Hematopoietic multipotent progenitor cell (in vitro differentiated cells): Measurements from ENCODE around the gene TRMT11. TPM values are rescaled to one million over a fixed set of nuclear protein-coding genes. Genes with fewer than 3 reads are reported as not detected.
"Not testable (repeated sequence)": the region's sequence is repeated elsewhere in the genome, so short reads cannot be mapped to it uniquely, and the experiment has no call there.

ENCODE experiments used
- DNase-seq, 3 donors: peaks; one replicate each; pipeline ENCODE4 v3.0.0-alpha.2; 2011 to 2015; ENCODE audit warnings: low read depth in 2 of 3, low spot score in 2 of 3
- total RNA-seq: library from RNA; depleted of rRNA; stranded (reverse); fragments of >200 nt; gene quantifications from one replicate; pipeline ENCODE4 v1.2.3, GENCODE V29; 2012

Gene TRMT11
- total RNA-seq, 1 donor = 12.1 TPM

DNA sequence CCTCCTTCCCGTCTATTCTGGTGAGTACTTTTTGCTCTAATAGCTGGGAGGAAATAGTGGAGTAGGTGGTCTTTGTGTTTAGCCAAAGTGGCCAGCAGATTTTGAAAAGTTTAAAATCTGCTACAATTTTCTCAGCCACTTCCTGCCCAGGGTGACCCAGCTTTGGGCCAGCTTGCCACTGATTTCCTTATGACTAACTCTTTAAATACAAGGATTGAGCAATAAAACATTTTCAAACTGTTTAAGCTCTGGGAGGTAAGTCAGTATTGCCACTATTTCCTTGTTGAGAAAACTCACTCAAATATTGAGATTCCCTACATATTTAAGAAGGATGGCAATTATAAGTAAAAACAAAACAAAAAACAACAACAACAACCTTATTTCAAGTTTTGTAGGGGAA is 54.5 kb downstream of the TRMT11 start:
- peak in 1 of 3 donors; percentile 4 for DNase-seq

DNA sequence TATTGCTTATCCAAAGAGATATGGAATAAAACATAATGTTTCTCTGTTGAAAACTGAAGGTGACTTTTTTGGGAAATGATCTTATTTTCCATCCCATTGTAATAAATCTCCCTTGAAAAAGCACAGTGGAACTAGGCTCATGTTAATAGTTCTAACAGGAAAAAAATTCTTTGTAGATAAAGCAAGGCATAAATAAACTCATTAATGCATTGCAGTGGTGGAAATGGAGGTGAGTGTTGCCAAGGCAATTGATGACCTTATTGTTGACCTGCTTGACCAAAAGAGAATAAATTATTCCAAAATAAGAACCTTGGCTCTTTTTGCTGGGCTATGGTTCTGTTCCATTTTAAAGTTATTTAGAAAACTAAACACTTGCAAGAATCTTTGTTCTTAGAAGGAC is 55.2 kb downstream of the TRMT11 start:
- no peak for DNase-seq

DNA sequence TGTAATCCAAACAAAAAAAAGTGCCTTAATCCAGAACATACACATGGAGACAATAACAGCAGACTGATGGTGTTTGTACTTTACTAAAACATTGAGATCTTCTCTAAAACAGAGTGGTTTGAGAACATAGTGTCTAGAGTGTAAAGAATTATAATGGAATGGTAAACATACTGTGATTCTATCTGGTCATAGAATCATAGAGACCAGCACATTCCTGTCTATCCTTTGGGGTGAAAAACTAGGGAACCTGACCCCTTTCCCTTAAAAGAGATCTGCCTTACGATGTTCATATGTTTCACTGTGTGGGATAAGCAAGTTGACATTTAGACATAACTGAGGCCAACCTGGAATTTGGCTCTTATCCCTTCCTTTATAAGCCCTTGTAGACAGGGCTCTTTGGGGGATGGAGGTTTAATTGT is 55.7 kb downstream of the TRMT11 start:
- no peak for DNase-seq

DNA sequence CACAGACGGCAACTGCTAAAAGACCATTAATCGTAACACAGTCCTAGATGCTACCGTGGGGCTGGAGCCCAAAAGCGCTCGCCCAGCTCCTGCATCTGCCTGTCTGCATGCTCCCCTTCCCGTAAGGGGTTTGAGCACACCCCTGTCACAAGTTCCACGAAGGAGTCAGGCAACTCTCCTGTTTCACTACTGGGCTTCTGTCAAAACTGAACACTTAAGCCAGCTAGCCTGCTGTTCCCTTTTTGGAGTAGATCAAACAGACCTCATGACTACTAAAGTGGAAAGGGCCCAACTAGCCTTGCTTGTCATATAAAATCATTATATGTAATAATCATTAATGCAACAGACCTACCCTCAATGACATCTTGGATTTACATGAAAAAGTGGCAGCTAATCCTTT is 61.3 kb downstream of the TRMT11 start:
- no peak for DNase-seq

DNA sequence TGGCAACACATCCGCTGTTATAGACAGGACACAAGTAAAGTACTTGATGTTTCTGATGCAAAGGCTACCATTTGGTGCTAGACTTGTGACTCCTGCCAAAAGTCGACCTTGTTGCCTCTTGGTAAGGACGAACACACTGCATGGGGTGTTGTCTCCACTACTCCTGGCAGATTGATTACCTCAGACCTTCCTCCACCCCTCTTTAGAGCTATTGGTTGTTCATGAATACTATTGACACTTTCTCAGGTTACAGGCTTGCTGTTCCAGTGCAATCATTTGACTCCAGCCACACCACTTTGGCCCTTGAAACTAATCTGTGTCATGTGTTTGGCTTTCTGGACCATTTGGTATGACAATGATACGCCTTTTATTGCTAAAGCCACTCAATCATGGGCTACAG is 62.3 kb downstream of the TRMT11 start:
- no peak for DNase-seq

DNA sequence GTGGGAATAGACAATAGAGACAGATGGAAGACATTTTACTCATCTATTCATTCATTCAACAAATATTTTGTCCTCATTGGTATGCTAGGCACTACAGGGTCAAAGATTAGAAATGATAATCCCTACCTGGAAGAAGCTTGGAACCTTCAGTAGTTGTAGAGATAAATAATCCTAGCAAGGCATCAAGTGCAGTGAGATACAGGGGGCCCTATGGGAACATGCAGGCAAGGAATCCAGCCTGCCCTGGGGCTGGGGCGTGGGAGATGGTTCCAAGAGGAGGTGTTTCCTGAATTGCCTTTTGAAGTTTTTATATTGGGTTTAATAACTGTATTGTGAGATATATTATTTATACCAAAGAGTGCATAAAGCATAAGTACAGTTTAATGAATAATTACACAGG is 64.5 kb downstream of the TRMT11 start:
- DNase-seq = no peak

DNA sequence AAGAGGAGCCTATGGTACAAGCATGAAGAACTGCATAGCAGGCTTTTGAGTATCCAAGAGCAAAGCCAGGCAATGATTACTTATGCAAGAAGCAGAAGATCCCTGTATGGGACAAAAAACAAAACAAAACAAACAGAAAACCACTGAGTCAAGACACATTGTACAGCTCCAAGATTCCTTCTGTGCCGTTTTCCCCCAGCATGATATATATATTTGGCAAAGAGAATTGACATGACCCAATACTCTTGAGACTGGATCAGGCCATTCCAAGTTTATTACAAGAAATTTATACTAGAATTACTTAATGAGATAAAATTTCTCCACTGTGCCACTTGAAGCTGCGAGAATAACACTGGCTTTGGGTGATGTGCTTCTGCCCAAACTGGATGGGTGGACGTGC is 65.5 kb downstream of the TRMT11 start:
- no peak for DNase-seq

DNA sequence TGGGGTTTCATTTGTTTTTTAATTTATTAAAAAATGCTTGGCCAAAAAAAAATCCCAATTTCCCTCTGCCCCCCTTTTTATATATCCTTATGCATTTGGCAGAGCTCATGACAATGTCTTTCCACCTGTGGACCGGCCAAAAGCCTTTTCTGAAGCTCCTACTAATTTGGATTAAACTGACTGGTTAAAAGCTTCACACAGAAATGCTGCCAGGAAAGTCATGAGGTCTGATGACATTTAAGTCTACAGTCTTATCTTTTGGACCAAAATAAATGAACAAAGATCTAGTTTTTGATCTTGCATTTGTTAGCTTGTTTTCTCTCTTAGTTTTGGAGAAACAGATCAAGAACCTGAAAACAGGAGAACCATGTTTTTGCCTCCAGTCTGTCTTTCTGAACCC is 66.1 kb downstream of the TRMT11 start:
- no peak for DNase-seq

DNA sequence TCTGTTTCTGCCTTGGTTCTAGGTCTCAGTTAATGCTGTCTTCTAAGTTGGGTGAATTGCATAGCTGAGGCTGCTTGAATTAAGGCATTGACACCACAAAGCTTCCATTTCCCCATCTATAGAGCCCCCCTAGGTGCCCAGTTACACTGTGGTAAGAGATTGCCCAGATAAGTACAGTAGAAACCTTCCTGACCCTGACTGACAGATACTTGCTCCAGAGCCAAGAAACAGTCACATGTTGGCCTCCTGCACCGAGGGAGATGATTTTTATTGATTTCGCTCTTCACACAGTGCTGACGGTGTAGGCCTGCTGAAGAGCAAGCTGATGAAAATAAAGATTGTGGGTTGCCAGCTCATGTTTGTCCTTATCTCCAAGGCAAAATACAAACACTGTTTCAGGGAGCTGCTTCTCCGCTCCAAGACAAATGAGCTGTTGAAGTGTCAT is 67.9 kb downstream of the TRMT11 start:
- peak in 2 of 3 donors; percentile 14 to 77 for DNase-seq

DNA sequence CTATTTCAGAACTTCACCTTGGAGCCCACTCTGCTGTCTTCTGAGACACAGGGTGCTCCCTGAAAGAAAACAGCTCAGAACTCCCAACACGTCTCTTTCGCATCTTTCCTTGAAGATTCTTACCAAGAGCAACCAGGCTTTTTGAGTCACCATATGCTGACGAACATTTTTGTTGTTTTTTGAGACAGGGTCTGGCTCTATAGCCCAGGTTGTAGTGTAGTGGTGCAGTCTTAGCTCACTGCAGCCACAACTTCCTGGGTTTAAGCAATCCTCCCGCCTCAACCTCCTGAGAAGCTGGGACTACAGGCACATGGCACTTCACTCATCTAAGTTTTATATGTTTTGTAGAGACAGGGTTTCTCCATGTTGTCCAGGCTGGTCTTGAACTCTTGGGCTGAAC is 68.5 kb downstream of the TRMT11 start:
- no peak for DNase-seq

DNA sequence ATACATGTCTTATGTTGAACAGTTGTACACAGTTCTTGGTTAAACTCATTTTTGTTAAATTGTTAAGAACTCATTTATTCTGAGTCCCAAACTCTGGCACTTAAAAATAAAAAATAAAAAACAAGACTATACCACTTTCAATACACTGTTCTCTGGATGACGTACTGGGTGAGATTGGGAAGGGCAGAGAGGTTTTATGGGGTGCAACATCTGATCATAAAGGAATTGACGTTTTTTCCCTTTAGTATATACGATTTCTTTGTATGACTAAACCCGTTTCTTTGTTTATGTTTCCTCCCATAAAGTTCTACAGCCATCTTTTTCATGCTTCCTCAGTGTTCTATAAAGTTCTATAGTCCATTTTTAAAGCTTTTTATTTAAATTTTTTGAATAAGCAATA is 69.1 kb downstream of the TRMT11 start:
- DNase-seq = no peak

DNA sequence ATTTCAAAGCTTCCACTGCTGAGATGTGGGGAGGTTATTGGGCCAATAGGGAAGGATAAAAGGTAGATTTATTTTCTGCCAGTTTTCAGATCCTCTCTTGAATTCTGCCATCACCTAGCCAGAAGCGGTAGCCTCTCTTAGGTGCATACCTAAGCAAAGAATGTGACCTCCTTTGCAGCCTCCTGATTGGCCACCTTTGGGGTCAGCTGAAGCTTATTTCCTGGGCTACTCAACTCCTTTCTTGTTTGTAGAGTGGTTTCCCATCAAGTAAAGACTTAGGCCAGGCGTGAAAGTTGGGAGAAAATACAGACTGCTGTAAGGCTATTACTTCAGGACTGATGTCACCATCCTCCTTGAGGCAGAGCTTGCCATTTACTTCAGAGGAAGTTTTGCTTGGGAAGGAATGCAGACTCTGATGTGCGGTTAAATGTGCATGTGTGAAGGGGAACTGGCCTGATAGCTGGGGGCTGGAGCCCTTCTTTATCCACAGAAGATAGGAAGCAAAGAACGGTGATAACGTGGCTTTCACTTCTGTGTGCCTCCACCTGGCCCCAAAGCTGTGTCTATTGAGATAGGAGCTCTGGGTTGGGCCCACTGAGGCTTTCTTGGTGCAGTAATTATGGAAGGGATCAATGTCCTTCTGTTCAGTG is 70.1 kb downstream of the TRMT11 start:
- peak in 1 of 3 donors; percentile 4 for DNase-seq

DNA sequence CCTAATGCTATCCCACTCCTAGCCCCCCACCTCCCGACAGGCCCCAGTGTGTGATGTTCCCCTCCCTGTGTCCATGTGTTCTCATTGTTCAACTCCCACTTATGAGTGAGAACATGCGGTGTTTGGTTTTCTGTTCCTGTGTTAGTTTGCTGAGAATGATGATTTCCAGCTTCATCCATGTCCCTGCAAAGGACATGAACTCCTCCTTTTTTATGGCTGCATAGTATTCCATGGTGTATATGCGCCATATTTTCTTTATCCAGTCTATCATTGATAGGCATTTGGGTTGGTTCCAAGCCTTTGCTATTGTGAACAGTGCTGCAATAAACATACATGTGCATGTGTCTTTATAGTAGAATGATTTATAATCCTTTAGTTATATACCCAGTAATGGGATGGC is 71.7 kb downstream of the TRMT11 start:
- DNase-seq = not testable (repeated sequence)

DNA sequence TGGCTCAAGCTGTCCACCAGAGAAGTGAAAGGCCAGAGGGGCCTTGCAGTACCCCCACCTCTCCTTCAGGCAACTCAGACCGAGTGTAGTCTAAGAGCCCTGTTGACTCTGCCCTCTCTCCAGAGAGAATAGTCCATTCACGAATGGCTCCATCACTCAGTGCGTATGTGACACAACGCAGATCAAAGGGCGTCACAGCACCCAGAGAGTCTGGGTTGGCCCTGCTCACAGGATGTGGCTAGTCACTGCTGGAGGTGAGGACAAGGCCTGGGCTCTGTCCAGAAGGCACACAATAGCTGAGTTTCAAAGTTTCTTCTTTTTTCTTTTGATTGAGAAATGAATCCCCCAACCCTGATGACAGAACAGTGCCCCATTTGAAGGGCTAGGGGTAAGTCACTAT is 74.1 kb downstream of the TRMT11 start:
- DNase-seq = no peak

DNA sequence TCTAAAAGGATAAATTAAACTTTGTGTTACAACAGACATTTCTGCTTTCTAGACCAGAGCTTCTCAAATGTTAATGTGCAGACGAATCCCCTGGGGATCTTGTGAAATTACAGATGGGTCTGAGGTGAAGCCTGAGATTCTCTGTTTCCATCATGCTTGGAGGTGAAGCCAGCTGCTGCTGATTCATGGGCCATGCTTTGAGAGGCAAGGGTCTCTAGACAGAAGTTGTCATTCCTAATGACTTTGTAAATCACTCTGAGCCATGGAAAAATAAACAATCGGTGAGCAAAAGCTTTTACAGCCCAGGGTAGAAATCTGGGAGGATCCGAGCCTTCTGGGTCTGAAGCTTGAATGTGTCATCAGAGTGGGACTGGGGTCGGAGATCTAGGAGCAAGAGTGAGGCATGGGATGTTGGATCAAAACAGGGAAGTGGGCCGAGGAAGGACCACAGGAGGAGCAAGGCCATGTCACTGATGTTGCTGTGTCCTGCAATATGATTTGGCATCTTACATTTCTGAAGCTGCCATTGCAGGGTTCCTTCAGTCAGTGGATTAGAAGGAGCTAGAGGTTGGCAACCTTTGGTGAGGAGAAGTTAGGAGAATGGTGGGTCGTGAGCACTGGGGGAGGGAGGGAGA is 77.3 kb downstream of the TRMT11 start:
- DNase-seq = no peak

DNA sequence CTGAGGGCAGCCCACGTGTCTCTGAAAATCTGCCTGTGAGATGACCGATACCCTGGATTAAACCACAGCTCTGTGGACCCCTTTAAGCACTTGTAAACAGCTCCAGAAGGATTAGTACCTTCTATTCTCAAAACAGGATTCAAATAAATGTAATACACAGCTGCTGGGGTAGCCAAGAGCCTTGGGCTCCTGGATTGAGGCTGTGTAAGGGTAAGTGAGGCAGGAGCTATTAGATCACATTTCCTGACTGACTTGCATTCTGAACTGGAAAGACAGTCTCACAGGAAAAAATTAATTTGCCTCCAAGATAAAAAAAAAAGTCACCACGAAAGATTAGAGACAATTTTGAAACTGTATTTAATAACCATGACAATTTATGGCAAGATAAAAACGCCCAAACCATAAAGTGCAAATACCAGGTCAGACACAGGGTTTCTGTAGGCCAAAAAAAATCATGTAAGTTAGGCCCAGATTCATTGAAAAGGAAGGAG is 78.0 kb downstream of the TRMT11 start:
- no peak for DNase-seq

DNA sequence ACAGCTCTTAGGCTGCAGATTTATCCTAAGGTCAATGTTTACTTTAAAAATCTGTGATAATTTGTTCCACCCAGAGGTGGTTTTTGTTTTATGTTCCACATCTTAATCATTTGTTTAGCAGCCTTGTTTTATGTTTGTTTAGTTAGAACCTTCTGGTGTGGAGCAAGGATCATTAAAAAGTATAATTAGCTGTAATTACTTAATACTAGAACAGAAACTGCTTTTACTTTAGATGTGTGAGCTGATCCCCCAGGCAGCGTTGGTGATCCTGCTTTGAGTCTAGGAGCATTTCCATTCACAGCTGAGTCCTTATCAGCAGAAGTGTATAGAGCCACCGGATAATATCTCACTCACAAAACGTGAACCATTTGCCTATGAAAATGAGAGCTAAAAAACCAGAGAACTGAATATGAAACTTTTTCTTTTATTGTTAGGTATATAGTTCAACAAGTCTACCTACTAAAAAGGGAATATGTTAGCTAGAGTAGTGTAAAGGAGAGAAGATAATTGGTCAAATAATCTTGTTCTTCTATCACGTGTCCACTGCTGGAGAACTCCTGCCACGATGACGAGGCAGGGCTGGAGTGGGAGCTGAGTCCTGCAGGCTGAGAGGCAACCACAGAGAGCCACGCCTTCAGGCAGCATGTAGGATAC is 78.5 kb downstream of the TRMT11 start:
- no peak for DNase-seq

DNA sequence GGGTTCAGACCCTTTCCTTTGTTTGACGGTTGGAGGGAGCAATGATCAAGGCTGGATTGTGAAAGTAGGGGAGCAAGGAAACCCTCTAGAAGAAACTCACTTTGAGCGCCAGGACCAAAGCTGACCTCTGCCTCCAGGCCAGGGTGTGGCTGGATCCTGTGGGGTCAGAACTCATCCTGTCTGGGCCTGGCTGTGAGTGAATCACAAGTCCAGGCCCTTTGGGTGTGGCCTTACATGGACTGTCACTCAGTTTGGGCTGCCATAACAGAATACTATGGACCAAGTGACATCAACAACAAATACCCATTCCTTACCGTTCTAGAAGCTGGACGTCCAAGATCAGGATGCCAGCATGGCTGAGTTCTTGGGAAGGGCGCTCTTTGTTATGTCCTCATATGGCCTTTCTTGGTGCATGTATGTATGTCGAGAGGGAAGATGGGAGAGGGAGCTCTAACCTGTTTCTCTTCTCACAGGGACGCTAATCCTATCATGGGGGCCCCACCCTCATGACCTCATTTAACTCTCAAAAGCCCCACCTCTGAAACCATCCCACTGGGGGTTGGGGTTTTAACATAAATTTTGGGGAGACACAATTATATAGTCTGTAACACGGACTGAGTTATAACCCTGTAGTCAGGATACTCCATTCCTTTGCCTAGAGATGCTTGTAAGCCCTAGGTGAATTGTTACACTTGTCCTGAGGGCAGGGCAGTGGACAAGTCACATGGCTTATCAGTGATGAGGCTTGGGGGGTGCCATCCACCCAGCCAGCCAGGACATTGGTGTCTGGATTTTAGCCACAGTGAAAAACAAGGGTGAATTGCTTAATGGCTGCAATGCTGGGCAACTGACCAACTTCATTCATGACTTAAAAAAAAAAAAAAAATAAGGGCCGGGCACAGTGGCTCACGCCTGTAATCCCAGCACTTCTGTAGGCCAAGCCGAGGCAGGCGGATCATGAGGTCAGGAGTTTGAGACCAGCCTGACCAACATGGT is 80.0 kb downstream of the TRMT11 start:
- DNase-seq = no peak

DNA sequence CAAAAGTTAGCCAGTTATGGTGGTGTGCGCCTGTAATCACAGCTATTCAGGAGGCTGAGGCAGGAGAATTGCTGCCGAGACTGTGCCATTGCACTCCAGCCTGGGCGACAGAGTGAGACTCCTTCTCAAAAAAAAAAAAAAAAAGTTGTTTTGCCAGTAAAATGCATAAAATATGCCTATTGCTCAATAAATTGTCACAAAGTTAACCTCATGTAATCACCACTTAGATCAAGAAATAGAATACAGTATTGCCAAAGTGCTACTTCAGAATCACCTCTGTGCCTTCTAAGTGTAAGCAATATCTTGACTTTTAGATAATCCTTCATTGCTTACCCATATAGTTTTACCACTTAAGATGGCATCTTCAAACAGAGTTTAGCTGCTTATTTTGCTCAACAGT is 80.7 kb downstream of the TRMT11 start:
- no peak for DNase-seq

DNA sequence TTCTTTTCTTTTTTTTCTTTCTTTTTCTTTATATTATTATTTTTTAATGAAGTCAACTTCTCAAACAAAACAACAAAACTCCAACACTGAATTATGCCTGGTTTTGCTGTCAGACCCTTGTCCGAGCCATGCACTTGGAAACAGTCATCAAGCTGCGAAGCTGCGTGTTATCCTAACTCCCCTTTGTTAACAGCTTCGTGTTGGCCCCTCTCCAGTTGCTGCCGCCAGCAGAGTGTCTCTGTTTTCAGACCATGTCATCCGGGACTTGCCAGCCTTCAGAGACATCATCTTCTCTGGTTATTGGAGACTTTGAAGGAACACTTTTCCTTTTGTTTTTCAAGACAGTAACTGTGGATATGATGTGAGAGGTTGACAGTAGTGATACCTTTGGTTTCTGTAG is 83.1 kb downstream of the TRMT11 start:
- DNase-seq = no peak
